WI38 (cell line): Measurements from ENCODE around the gene BEND4.

ENCODE experiments used
- H3K4me3 ChIP-seq: 2 replicates; pipeline ENCODE4 v1.5.1; 2011; ENCODE audit warnings: low read depth, mild to moderate bottlenecking, control low read depth, low read length
- TF ChIP-seq, protein P1 (sequence below): IDR thresholded peaks from 2 replicates; pipeline ENCODE4 v1.5.1; 2012; ENCODE audit warnings: low read depth, mild to moderate bottlenecking, control low read depth, low read length

Gene BEND4

DNA sequence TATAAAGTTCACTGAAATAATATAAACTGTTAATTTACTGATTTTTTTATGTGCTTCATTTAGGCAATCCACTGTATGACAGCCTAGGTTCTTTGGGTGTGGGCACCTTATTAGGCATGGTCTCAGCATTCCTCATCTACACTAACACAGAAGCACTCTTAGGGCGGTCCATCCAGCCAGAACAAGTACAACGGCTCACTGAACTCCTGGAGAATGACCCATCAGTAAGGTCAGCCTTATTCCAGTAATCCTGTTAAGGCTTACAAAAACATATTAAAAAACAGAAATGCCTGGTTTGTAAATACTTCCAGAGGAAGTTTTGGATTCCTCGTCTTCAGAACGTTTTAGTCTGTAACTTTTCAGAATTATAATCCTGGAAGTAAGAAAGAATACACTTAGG is 82.0 kb downstream of the BEND4 start:
- TF ChIP-seq, protein P1, sequence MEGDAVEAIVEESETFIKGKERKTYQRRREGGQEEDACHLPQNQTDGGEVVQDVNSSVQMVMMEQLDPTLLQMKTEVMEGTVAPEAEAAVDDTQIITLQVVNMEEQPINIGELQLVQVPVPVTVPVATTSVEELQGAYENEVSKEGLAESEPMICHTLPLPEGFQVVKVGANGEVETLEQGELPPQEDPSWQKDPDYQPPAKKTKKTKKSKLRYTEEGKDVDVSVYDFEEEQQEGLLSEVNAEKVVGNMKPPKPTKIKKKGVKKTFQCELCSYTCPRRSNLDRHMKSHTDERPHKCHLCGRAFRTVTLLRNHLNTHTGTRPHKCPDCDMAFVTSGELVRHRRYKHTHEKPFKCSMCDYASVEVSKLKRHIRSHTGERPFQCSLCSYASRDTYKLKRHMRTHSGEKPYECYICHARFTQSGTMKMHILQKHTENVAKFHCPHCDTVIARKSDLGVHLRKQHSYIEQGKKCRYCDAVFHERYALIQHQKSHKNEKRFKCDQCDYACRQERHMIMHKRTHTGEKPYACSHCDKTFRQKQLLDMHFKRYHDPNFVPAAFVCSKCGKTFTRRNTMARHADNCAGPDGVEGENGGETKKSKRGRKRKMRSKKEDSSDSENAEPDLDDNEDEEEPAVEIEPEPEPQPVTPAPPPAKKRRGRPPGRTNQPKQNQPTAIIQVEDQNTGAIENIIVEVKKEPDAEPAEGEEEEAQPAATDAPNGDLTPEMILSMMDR: no peak
- no peak overlapping the region for H3K4me3 ChIP-seq

DNA sequence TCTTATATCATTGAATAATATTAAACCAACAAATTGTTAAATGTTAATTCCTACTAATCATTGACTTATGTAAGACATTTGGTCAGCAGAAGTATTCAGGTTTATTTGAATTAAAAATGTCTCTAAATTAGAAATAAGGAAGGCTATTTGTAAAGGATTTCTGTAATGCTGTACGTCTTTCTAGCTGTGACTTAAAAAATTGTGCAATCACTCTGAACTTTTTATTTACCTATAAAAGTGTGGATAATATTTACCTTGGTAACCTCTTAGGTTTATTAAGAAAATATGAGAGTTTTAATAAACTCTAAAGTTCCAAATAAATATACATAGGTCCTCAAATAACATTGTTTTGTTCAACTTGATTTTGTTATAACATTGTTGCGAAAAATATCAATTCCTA is 85.2 kb downstream of the BEND4 start:
- no peak overlapping the region for H3K4me3 ChIP-seq
- TF ChIP-seq, protein P1: no peak

GRCh38 chr4:42066402-42066801 is 86.1 kb downstream of the BEND4 start:
- H3K4me3 ChIP-seq: no peak overlapping the region
- TF ChIP-seq, protein P1: no peak
